Sciatic nerve (tissue), 2 donors: ENCODE results near the gene MSI2. TPM values are rescaled to one million over a fixed set of nuclear protein-coding genes. Genes with fewer than 3 reads are reported as not detected.

Experiments used
- ATAC-seq: fragments of 200-7000 bp; cut with Tn5 transposase; one replicate; pipeline ENCODE4 v1.9.1; 2020; ENCODE audit warnings: mild to moderate bottlenecking, moderate library complexity
- DNase-seq: peaks from one replicate; pipeline ENCODE4 v3.0.0-alpha.2; 2020; ENCODE audit warnings: low spot score
- intact Hi-C: fragments of 100-400 bp; cut with DNase I; formaldehyde crosslinking; loops from one replicate; pipeline ENCODE4 v1.14.2; 2022
- total RNA-seq: library from RNA; stranded (reverse); fragmentation: NEBNext Ultra II Directional; extraction: Animal tissue kit (Norgen Biotek cat#: 25700); gene quantifications from one replicate; pipeline ENCODE4 v1.2.1, GENCODE V29; 2021
- donor health status: DM: no; HTN: no; CAD: no.
- donor health status: DM: no; HTN: no; CAD: no.

MSI2 gene
- total RNA-seq, 1 donor from 2014 or later = 25.2 TPM

DNA sequence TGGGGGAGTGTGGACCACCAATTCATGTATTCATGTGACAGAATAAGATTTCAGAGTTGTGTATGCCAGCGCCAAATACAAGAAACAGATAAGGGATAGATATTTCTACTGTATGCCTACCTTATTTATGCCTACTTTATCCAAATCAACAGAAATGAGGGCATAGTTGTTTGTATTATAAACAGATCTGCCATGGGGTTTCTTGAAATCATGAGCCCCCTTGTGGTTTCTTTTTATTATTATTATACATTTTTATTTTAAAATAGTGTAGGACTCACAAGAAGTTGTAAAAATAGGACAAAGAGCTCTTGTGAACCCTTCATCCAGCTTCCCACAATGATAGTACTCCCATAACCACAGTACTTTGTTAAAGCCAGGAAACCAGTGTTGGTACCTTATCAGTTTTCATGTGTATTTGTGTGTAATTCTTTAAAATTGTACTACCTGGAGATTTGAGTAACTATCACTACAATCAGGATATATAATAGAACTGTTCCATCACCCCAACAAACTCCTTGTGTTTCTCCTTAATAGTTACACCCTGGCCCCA, 259.4 kb downstream of the MSI2 start:
- intact Hi-C loops = no loop called here
- ATAC-seq (no peak), DNase-seq (no peak)

DNA sequence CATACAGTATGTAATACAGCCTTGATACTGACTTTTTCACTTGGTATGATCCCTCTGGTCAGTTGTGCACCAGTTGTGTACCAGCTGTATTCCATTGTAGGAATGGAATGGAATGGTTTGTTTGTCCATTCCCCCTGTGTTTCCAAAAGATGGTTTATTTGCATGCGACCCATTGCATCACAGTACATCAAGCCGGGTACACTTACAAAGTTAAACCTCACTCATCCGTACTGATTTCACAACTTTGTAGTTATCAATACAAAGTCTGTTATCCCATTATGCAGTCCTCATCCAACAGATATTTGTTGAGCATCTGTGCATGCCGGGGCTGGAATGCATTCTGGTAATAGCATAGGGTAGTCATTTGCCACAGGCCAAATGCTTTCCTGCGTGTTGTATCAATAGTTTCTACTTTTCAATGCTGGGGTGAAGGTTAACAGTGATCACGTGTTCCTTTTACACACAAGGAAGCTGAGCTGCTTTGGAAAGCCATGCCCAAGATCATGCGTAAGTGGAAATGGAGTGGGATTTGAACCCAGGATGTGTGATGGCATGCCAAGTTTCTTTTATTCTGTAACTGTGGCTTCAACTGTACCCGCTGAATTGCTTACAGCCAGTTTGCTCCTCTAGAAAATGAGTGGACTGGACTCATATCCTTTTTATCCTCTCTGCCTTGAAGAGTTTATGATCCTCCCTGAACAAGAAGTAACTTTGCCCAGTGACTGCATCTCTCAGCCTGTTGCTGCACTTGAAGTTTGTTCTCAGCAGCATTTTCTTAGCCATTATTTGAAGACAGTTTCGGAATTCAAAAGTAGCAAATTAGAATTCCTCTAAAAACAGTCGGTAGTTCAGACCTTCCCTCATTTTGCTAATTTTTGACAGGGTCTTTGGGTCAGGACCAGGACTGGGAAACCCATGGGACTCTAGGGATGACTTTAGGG, 260.2 kb downstream of the MSI2 start:
- intact Hi-C loops = no loop called here
- DNase-seq (no peak), ATAC-seq (no peak)

DNA sequence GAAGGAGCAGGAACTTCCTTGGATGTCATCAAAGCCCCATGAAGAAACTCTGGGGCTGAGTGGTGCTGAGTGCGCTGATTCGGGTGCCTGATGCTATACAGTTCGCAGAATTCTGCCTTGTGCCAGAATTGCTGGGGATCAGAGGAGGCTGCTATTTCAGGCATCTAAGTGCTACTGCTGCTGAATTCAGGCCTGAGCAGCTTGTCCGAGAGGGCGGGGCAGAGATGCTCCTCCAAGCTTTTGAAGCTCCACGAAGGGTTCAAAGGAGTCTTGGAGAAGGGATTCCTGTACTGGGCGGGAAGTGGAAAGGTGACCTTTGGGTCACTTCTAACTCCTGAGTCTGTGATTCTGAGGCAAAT, 260.9 kb downstream of the MSI2 start:
- DNase-seq (no peak), ATAC-seq (peak; percentile 42)
- intact Hi-C loops = no loop called here

DNA sequence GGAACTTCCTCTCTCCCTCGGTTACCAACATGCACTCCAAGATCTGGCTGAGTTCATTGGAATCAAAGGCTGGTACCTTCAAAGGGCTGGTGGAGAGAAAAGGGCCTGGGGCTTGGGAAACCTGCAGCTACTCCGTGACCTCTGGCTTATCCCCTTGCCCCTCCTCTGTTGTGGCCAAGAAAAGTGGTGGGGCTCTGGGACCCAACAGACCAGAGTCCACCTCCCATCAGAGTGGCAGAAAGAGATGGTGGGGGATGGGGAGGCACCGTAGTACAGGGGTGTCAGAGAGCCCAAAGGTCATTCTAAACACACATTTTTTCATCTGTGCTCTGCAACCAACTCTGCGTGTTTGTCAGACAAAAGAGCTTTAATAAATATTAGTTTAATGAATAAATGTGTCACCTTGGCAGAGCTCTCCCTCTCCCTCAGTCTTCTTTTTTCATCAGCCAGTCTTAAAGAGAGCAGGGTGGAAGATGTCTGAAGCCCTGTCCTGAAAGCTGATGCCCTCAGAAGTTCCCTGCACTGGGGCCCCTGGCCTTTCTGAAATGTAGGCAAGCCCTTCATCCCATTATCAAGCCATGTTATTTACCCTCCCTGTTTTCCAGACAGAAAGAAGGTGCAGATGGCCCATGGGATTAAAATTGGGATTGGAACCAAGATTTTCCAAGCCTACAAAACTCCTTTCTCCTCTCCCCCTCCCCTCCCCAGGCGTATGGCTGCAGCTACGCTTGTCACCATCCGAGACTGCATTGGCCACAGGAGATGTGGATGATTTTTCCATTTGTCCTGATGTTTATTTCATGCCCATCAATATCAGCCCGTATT, 261.5 kb downstream of the MSI2 start:
- ATAC-seq (no peak), DNase-seq (no peak)
- intact Hi-C loops = no loop called here

DNA sequence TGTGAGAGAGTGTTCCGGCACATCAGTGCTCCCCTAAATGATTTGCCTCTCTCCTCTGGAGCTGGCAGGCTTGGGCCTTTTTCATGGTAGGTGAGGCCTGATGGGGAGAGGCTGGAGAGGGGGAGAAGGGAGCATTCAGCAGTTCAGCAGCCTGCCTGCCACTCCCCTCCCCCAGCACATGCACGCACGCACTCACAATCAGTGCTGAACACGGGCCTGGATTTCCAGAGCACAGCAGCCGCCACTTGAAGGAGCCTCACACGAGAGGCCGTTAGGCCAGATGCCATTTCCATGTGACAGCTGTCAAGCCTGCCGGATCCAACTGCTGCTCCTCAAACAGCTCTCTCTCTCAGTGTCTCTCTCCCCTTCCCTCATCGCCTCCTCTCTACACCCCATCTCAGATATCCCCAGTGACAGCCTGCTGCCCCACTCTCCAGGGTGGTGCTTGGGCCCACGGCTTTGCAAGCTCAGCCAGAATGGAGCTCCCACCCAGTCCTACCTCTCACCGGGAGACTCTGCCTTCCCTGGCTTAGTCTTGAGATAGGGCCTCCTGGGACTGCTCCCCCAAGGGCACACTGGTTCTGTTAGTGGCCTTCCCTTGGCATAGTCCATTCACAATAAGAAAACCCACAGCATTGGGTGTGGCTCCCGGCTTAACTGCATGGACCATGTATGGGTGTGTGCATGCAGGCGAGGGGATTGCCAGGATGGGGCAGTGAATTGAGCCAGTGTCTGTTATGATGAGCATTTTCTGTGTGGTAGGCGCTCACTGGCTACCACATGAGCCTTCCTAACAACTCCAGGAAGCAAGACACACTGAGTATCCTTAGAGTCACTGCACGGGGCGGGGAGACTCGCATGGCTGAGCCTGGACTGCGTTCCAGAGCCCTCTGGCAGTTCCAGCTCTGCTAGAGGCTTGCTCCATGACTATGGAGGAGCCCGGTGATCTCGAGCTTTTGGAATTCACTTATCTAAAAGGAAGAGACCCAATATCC, 262.6 kb downstream of the MSI2 start:
- intact Hi-C loops = no loop called here
- ATAC-seq = no peak
- DNase-seq = no peak

DNA sequence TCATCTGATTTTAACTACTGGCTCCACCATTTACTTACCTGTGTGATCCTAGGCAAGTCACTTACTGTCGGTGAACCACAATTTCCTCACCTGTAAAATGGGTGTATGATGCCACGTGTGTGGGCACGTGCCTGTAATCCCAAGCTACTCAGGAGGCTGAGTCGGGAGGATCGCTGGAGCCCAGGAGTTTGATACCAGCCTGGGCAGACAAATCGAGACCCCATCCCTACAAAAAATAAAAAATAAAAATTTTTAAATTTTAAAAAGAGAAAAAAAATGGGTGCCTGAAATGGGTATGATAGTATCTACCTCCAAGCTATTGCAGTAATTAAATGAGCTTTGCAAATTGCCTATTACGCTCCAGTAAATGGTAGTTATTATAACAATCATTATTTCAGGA, 263.5 kb downstream of the MSI2 start:
- ATAC-seq (no peak), DNase-seq (no peak)
- intact Hi-C loops = no loop called here

DNA sequence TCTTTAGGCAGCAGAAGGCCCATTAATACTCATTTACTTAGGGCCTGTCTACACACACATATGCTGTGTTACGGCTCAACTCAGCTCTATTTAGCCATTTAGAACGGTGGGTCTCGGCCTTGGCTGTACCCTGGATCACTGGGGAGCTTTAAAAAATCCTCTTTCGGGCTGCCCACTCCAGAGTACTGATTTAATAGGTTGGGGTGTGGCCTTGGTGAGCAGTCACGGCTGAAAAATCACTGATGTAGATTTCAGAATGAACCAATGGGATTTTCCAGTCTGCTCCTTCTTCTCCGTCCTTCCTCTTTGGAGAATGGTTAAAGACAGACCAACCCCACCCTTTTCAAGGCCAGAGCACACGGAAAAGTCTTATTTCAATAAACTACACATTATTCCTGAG, 265.3 kb downstream of the MSI2 start:
- DNase-seq (no peak), ATAC-seq (no peak)
- intact Hi-C loops = no loop called here

DNA sequence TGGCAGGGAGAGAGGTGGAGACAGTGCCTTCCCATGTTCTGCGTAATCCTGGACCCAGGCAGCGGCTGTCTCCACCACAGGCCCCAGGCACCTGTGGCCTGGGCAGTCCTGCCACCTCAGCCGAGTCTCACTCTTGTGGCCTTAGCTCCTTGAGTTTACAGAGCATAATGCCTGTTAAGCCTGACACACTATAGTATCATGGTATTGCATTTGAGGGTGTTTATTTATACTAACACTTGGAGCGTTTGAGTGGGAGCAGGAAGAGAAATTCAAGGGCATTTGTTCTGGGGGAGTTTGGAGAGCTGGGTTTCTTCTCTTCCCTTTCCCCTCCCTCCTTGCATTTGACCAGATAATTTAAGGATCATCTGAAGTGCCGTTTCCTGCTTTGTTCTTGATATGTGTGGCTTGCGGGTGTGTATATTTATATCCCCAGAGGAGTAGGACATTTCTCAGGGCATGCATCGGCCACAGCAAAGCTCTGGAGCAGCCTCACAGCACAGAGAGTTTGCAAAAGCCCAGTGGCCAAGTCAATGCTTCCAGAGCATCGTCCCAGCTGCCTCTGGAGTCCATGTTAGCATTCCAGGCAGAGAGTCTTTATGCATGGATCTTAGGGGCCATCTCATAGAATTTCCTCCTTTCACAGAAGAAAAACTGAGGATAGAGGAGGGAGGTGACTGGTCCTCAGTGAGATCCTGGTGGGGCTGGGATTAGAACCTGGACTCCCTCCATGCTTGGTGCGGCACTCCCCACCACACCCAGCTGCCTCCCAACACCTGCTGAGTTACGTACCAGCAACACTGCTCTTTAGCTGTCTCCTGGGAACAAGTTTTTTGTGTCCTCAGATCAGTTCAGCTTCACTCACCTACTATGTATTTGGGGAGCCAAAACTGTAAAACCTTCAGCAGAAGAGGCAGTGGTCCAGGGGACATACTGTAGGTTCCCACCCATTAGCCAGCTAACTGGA, 266.0 kb downstream of the MSI2 start:
- intact Hi-C loops = no loop called here
- ATAC-seq (no peak), DNase-seq (no peak)

DNA sequence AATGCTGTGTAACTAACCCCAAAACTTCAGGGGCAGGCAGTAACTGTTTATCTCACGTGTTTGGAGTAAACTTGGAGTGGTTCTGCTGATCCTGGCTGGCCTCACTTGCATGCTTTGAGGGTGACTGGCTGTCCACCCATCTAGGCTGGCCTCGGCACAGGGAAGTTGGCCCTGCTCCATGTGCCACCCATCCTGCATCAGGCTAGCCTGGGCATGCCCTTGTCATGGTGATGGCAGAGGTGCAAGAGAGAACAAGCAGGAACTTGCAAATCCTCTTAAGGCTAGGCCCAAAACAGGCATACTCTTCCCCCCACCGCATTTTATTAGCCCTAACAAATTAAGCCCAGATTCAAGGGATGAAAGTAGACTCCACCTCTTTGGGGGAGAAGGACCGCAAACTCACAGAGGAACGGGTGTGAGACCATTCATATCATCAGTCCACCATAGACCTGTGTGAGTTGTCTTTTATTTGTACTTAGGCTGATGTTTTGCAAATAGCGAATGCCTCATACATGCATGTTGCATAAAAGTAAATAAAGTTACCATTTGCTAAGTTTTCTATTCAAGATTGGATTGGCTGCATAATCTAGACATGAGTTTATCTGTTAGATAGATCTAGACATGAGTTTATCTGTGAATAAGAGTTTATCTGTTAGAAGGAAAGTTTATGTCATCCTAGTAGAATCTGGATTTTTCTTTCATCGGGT, 267.8 kb downstream of the MSI2 start:
- intact Hi-C loops = no loop called here
- DNase-seq (no peak), ATAC-seq (no peak)

DNA sequence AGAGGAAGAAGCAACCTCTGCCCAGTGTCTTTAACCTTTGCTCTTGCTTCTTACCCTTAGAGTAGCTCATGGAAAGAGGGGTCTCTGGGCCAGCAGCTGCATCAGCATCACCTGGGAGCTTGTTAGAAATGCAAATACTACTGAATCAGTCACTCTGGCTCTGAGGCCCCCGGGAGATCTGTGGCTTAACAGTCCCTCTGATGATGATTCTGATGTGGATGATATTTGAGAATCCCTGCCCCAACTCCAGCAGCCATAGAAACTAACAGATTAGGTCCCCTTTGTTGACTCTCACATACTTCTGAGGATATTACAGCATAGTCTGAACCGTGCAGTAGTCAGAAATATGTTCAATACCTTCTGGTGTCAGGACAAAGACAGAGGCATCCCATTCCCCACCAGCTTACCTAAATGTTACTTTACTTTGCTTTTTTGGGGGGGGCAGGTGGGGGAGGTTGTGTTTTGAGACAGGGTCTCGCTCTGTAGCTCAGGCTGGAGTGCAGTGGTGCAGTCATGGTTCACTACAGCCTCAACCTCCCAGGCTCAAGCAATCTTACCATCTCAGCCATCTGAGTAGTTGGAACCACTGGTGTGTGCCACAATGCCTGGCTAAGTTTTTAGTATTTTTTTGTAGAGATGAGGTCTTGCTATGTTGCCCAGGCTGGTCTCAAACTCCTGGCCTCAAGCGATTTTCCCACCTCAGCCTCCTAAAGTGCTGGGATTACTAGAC, 268.7 kb downstream of the MSI2 start:
- intact Hi-C loops = no loop called here
- ATAC-seq (no peak), DNase-seq (no peak)

DNA sequence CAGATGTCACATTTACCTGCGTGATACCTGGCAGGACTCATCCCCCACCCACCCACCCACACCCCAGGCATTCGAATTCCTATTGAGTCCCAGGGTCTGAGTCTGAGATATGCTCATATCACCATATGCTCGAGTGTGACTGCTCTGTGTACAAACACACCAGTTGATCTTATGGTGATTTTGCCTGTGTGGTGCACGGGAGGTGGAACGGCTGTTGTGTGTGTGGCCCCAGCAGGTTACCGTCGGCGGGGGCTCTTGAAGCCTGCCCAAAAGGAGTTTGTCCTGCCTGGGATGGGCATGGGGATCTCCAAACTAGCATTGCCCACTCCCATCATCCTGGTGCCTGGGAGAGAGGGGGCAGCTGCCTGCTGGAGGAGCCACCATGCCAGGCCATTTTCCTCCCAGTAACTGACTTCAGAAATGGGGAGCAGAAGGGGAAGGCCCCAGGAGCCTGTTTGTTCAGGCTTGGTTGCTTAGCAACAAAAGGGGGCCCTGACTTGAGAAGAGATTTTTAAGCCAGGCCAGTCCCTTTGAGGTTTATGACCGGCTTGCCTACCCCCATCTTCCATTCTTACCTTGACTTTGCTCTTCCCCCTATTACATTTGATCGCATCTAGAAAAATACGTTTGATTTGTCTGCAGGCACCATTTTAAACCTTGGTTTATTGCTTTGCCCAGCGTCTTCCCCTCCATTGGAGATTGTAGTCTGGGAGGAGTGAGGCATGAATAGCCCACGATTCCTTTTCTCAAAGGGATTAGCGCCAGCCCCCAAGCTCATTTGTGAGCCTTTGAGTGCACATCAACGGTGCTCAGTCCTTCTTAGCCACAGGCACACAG, 271.1 kb downstream of the MSI2 start:
- intact Hi-C loops = no loop called here
- ATAC-seq (no peak), DNase-seq (no peak)

DNA sequence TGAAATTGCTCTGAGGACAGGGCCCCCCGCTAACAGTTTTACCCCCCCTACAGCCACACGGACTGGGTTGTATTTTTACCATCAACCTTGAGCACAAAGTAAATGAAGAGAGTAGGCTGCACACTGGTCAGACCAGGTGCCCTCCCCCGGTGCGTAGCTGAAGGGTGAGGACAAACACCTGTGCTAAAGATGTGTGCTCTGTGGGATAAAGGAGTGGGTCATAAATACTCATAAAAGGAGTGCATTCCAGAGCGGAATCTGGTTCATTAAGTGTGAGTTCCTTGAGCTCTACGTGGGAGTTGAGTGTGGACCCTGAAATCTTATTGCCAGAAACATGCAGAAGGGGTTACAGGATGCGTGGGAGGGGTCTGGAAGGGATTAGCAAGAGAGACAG, 271.7 kb downstream of the MSI2 start:
- no peak for ATAC-seq
- DNase-seq = no peak
- intact Hi-C loops = no loop called here

DNA sequence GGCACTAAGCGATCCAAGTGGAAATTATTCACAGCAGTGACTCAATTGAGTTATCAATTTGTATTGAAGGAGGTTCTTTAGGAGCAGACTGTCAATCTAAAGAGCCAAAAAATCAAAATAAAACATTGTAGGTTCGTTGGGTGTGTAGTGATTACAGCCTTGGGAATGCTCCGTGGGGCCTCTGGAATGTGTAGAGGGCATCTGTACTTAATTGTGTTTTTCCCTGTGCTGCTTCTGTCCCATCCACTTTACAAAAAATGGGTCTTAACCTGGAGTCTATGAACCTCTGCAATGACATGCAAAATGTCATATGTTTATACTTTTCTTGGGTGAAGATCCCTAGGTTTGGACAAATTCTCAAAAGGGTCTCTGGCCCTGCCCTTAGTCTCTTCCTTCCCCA, 273.7 kb downstream of the MSI2 start:
- intact Hi-C loops = no loop called here
- ATAC-seq = no peak

DNA sequence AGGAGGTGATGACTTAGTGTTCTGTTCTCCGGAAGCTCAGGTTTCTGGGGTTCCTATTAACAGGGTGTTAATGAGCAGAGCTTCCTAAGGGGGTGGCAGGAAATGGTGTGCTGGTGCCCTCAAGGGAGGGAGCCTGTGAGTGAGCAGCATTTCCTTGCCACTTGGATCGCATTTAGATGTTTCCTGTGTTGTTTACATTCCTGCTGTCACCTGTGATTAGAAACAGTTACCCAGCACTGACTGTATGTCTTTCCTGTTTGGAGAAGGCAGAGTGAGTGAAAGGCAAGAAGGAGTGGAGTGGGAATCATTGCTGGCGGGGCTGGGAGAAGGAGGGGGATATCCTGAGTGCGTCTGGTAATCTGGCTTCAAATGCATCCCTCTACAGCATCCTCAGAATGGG, 274.2 kb downstream of the MSI2 start:
- no peak for ATAC-seq
- intact Hi-C loops = no loop called here
- no peak for DNase-seq

More for the DNA sequence above, 273.7 kb downstream of the MSI2 start:
- no peak for DNase-seq

DNA sequence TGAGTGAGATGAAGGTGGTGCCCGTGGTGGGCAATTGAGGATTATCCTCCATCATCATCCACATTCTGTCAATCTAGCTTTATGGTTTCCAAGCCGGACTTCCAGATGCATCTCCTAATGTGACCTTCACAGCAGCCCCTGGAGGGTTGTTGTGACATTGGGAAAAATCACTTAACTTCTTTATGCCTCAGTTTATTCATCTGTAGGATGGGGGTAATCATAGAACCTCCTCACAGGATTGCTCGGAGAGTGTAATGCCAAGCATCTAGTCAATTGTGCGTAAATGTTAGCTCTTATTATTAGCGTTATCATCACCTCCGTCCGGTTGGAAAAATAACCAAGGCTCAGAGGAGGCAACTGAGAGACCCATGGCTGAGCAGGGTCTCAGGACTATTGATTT, 274.8 kb downstream of the MSI2 start:
- DNase-seq (no peak), ATAC-seq (no peak)
- intact Hi-C loops = no loop called here
